Right lobe of liver (tissue), 6 donors: ENCODE measurements around the gene LSMEM2. TPM values are rescaled to one million over a fixed set of nuclear protein-coding genes. Genes with fewer than 3 reads are reported as not detected.
"Not testable (repeated sequence)": the region's sequence is repeated elsewhere in the genome, so short reads cannot be mapped to it uniquely, and the experiment has no call there.

Experiments
- ATAC-seq, 4 donors: fragments of 200-7000 bp; cut with Tn5 transposase; one replicate each; pipeline ENCODE4 v1.9.1; 2020; ENCODE audit warnings: mild to moderate bottlenecking in 4 of 4, moderate library complexity in 4 of 4
- DNase-seq, 3 donors: peaks; one replicate each; pipeline ENCODE4 v3.0.0-alpha.2; 2020
- H3K27ac ChIP-seq, 3 donors: fragments of 200-600 bp; one replicate each; pipeline ENCODE4 v1.8.0; 2022
- H3K27me3 ChIP-seq, 2 donors: fragments of 200-600 bp; one replicate each; pipeline ENCODE4 v1.8.0; 2022
- H3K36me3 ChIP-seq, 4 donors: fragments of 200-600 bp; sonication (generic) in 1 of 4; one replicate each; pipeline versions ENCODE4 v1.5.1 to v1.8.0; 2017 to 2022; ENCODE audit warnings: control low read depth in 1 of 4
- H3K4me1 ChIP-seq, 4 donors: fragments of 200-600 bp; sonication (generic) in 1 of 4; one replicate each; pipeline versions ENCODE4 v1.5.1 to v1.8.0; 2017 to 2022; ENCODE audit warnings: control low read depth in 1 of 4
- H3K4me3 ChIP-seq, 3 donors: fragments of 200-600 bp; one replicate each; pipeline ENCODE4 v1.8.0; 2022
- H3K9me3 ChIP-seq, 4 donors: fragments of 200-600 bp; sonication (generic) in 1 of 4; one replicate each; pipeline versions ENCODE4 v1.5.1 to v1.8.0; 2017 to 2022; ENCODE audit warnings: control low read depth in 1 of 4
- POLR2A ChIP-seq: fragments of 450-650 bp; IDR thresholded peaks from one replicate; pipeline ENCODE4 v1.6.1; 2017; ENCODE audit warnings: antibody characterized with exemption, mild to moderate bottlenecking
- WGBS: methylation state at CpG from one replicate; pipeline ENCODE4 v1.1.6; 2018; ENCODE audit warnings: low coverage, low lambda C conversion rate; ENCODE audit not compliant: insufficient coverage; ENCODE audit errors: missing lambda C conversion rate; 5-methylcytosine and 5-hydroxymethylcytosine counted together
- intact Hi-C, 2 donors: fragments of 100-400 bp; cut with DNase I; formaldehyde crosslinking; loops; one replicate each; pipeline versions ENCODE4 v1.11.2 to v1.14.1; 2022
- total RNA-seq, 6 experiments: library from RNA; depleted of rRNA in 2 of 6; stranded (reverse); fragments of >200 nt in 2 of 6; fragmentation: NEBNext Ultra II Directional in 3 of 6; extraction: Animal tissue kit (Norgen Biotek cat#: 25700) in 3 of 6; gene quantifications; one replicate each; pipeline versions ENCODE4 v1.1.0 to v1.2.4, GENCODE V29; 2016 to 2023
- TF ChIP-seq, protein P1 (sequence below), 4 donors: fragments of 200-600 bp in 3 of 4; fragments of 450-650 bp in 1 of 4; IDR thresholded peaks; one replicate each; pipeline versions ENCODE4 v1.5.1 to v1.8.0; 2016 to 2022; ENCODE audit warnings: antibody characterized with exemption in 4 of 4, mild to moderate bottlenecking in 2 of 4
- donor health status: DM: no; HTN: yes; CAD: no.
- donor health status: DM: no; HTN: no; CAD: no.
- donor health status: DM: no; HTN: no; CAD: no.
- donor health status: DM: no; HTN: yes; CAD: no.
- donor health status: DM: no; HTN: yes; CAD: no.

LSMEM2 gene
- total RNA-seq, 6 experiments from 2014 or later, result not detected

DNA sequence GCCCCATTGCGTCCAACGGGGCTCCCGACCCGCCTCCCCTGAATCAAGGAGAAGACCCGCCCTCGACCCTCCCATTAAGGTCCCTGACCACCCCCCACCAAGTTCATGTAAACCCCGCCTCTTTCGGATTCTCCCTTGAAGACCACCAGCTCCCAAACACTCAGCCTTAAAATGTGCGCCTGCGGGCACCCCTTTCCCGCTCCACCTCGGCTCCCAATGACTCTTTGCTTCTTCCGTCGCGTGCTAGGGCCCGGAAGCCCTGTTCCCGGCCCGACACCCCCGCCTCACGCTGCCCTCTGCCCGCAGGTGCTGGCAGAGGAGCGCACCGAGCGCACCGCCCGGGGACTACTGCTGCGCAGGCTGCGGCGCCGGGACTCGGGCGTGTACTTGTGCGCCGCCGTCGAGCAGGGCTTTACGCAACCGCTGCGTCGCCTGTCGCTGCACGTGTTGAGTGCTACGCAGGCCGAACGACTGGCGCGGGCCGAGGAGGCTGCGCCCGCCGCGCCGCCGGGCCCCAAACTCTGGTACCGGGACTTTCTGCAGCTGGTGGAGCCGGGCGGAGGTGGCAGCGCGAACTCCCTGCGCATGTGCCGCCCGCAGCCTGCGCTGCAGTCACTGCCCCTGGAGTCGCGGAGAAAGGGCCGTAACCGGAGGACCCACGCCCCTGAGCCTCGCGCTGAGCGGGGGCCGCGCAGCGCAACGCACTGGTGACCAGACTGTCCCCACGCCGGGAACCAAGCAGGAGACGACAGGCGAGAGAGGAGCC, 2.7 kb upstream of the LSMEM2 start:
- peaks cover 0 to 29% (median 5%) of the 10 kb centered on the region in 4 donors for H3K4me1 ChIP-seq
- H3K27me3 ChIP-seq, result no peaks in the 10 kb centered on the region
- DNase-seq, result no peak
- H3K27ac ChIP-seq, result no peak overlapping the region
- ATAC-seq, result no peak
- WGBS, result 19% methylated on average over 16 of the region's 79 CpGs
- no peak overlapping the region for H3K4me3 ChIP-seq
- H3K36me3 ChIP-seq, result no peaks in the 10 kb centered on the region
- no peak for TF ChIP-seq POLR2A
- TF ChIP-seq, protein P1, sequence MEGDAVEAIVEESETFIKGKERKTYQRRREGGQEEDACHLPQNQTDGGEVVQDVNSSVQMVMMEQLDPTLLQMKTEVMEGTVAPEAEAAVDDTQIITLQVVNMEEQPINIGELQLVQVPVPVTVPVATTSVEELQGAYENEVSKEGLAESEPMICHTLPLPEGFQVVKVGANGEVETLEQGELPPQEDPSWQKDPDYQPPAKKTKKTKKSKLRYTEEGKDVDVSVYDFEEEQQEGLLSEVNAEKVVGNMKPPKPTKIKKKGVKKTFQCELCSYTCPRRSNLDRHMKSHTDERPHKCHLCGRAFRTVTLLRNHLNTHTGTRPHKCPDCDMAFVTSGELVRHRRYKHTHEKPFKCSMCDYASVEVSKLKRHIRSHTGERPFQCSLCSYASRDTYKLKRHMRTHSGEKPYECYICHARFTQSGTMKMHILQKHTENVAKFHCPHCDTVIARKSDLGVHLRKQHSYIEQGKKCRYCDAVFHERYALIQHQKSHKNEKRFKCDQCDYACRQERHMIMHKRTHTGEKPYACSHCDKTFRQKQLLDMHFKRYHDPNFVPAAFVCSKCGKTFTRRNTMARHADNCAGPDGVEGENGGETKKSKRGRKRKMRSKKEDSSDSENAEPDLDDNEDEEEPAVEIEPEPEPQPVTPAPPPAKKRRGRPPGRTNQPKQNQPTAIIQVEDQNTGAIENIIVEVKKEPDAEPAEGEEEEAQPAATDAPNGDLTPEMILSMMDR (IDR thresholded peaks at IDR 0.05), result no peak
- intact Hi-C loops, result loop anchor here (5.0 kb wide), 2 partner anchors 51 to 84 kb away; partner anchors contain the start of genes GNAT1 (in 1 of the 2) and TUSC2 (in 1 of the 2)
- no peaks in the 10 kb centered on the region for H3K9me3 ChIP-seq

DNA sequence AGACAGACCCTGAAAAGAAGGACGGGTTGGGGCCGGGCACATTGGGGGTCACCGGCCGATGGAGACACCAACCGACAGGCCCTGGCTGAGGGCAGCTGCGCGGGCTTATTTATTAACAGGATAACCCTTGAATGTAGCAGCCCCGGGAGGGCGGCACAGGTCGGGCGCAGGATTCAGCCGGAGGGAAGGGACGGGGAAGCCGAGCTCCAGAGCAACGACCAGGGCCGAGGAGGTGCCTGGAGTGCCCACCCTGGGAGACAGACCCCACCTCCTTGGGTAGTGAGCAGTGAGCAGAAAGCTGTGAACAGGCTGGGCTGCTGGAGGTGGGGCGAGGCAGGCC, 2.2 kb upstream of the LSMEM2 start:
- H3K27ac ChIP-seq, result no peak overlapping the region
- WGBS, result 46% methylated on average over 3 of the region's 17 CpGs
- no peaks in the 10 kb centered on the region for H3K9me3 ChIP-seq
- TF ChIP-seq POLR2A, result no peak
- TF ChIP-seq, protein P1 (IDR thresholded peaks at IDR 0.05), result no peak
- H3K4me1 ChIP-seq, result peaks cover 0 to 23% (median 5%) of the 10 kb centered on the region in 4 donors
- H3K36me3 ChIP-seq, result no peaks in the 10 kb centered on the region
- intact Hi-C loops, result loop anchor here (5.0 kb wide), 2 partner anchors 51 to 84 kb away; partner anchors contain the start of genes GNAT1 (in 1 of the 2) and TUSC2 (in 1 of the 2)
- ATAC-seq, result no peak
- no peaks in the 10 kb centered on the region for H3K27me3 ChIP-seq
- DNase-seq, result no peak
- no peak overlapping the region for H3K4me3 ChIP-seq

DNA sequence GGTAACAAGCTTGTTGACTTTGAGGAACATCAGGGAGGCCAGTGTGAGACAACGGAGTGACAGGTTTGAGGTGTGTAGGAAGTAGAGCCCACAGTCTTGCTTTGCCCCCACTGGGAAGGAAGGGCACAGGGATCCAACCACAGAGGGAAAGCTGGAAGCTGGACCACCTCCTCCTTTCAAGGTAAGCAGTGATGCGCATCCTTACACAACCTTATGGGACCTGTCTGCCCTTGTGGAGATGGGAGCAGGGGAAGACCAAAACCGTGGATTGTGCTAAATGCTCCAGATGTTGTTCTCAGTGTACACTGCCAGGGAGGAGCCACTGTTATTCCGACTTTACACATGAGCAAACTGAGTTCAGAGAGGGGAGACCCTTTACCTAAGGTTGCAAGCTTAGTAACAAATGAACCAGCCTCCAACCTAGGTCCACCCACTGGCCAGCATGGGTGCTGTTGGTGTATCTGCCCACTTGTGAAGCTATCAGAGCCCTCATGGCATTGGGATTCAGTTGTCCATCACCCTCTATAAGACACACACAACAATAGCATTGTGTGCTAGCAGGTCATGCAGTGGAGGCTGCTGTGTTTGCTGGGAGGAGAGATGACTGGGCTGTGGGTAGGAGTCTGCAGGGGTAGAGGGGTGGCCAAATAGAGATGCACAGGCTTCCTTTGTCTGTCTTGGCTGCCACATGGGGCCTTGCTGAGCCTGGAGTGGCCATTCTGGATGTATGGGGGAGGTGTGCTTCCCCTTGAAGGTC, 586 bp upstream of the LSMEM2 start:
- WGBS, result 60% methylated on average over 1 of the region's 4 CpGs
- TF ChIP-seq POLR2A, result no peak
- TF ChIP-seq, protein P1 (IDR thresholded peaks at IDR 0.05), result no peak
- Histone ChIP-seq H3K4me1 (peaks cover 0 to 11% (median 5%) of the 10 kb centered on the region in 4 donors), H3K27ac (no peak overlapping the region), H3K27me3 (no peaks in the 10 kb centered on the region), H3K4me3 (no peak overlapping the region), H3K9me3 (no peaks in the 10 kb centered on the region), H3K36me3 (no peaks in the 10 kb centered on the region)
- ATAC-seq (no peak), DNase-seq (no peak)
- intact Hi-C loops, result loop anchor here (5.0 kb wide), 2 partner anchors 49 to 86 kb away; partner anchors contain the start of genes GNAT1 (in 1 of the 2) and TUSC2 (in 1 of the 2)

DNA sequence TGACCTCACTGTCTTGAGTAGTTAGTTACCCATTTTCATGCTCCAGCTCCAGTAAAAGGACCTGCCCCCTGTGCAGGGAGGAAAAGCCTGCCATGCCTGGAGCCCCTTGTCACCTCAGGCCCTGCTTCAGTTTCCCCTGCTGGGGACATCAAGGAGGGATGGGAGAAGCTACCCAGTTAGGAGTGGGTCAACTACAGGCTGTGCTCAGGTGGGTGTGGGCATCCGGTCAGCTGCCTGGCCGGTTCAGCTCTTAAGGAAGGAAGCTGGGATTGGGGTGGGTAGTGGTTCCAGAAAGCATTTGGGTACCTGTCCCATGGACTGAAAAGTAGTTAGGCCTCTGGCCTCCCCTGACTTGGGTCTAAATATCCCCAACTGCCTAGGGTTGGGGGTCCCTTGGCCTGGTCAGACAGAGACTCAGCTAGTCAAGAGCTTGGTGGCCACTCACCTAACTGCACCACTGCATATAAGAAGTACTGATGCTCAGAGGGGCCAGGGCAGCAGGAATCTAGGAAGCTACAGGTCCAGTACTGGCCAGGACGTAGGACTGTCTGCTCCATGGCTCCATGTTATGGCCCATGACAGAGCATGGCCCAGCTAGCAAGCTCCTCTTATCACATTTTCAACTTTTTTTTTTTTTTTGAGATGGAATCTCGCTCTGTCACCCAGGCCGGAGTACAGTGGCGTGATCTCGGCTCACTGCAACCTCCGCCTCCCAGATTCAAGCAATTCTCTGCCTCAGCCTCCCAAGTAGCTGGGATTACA, 549 bp downstream of the LSMEM2 start:
- no peak for DNase-seq
- Histone ChIP-seq H3K36me3 (no peaks in the 10 kb centered on the region), H3K9me3 (no peaks in the 10 kb centered on the region), H3K27me3 (no peaks in the 10 kb centered on the region), H3K4me1 (peaks cover 0 to under 1% (median 0%) of the 10 kb centered on the region in 4 donors), H3K27ac (no peak overlapping the region), H3K4me3 (no peak overlapping the region)
- no peak for TF ChIP-seq POLR2A
- TF ChIP-seq, protein P1 (IDR thresholded peaks at IDR 0.05), result no peak
- WGBS, result 100% methylated on average over 7 of the region's 8 CpGs
- intact Hi-C loops, result loop anchor here (5.0 kb wide), 3 partner anchors 38 to 87 kb away; partner anchors contain the start of genes GNAT1 (in 1 of the 2) and TUSC2 (in 1 of the 2)
- ATAC-seq, result no peak

DNA sequence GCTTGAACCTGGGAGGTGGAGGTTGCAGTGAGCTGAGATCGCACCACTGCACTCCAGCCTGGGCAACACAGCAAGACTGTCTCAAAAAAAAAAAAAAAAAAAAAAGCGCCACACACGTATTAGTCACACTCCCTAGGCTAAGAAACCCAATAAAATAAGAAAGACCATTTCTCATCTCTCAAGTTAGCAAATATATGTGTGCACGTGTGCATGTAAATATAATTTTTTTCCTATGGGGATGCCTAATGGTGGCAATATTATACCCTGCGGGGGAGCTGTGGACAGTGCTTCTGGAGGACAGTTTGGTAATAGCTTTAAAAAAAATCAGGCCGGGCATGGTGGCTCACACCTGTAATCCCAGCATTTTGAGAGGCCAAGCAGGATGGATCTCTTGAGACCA, 5.2 kb downstream of the LSMEM2 start:
- not testable (repeated sequence) for H3K27ac ChIP-seq, DNase-seq, H3K4me1 ChIP-seq, H3K27me3 ChIP-seq, H3K4me3 ChIP-seq, ATAC-seq, H3K9me3 ChIP-seq
- 88% methylated on average over 6 of the region's 6 CpGs for WGBS
- peaks cover 0 to 18% (median 9%) of the 10 kb centered on the region in 4 donors for H3K36me3 ChIP-seq
- intact Hi-C loops, result loop anchor here in 1 of 2 donors (5.0 kb wide), 1 partner anchor 33 kb away; no protein-coding TSS in a partner anchor
